Transverse colon (tissue), 4 donors: ENCODE results near the gene TRAF2.

Experiments
- POLR2A ChIP-seq: fragments of 450-650 bp; IDR thresholded peaks from one replicate; pipeline ENCODE4 v1.6.1; 2016; ENCODE audit warnings: antibody characterized with exemption, mild to moderate bottlenecking, moderate library complexity
- POLR2AphosphoS5 ChIP-seq, 3 donors: sonication (generic); formaldehyde crosslinking; IDR thresholded peaks; one replicate each; pipeline ENCODE4 v1.6.1; 2016; ENCODE audit warnings: antibody characterized with exemption in 3 of 3
- TF ChIP-seq, protein P1 (sequence below), 5 experiments: fragments of 200-600 bp in 3 of 5; fragments of 450-650 bp in 2 of 5; sonication (generic) in 3 of 5; IDR thresholded peaks; 1 replicate in 2 of 5; 2 replicates in 3 of 5; pipeline ENCODE4 v1.5.1; 2016 to 2017; ENCODE audit warnings: antibody characterized with exemption in 5 of 5, inconsistent platforms in 3 of 5, mild to moderate bottlenecking in 2 of 5, moderate library complexity in 1 of 5

DNA sequence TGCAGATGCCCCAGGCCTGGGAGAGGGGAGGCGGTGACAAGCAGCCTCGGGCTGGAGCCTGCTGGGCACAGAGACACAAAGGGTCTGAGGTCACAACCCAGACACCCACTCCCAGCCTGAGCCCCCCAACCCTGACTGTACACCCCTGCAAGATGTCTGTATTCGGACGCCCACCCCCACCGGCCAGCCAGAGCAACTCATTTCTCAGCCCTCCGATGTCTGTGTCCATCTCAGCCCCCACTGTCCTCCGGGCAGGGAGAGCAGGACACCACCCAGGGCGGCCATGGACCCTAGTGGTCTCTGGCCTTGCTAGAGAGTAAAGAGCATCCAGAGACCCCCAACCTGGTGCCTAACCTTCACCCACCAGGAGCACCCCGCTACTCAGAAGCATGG, 69.6 kb downstream of the TRAF2 start:
- TF ChIP-seq POLR2AphosphoS5 (IDR thresholded peaks at IDR 0.05) (no peak), POLR2A (no peak)
- TF ChIP-seq, protein P1, sequence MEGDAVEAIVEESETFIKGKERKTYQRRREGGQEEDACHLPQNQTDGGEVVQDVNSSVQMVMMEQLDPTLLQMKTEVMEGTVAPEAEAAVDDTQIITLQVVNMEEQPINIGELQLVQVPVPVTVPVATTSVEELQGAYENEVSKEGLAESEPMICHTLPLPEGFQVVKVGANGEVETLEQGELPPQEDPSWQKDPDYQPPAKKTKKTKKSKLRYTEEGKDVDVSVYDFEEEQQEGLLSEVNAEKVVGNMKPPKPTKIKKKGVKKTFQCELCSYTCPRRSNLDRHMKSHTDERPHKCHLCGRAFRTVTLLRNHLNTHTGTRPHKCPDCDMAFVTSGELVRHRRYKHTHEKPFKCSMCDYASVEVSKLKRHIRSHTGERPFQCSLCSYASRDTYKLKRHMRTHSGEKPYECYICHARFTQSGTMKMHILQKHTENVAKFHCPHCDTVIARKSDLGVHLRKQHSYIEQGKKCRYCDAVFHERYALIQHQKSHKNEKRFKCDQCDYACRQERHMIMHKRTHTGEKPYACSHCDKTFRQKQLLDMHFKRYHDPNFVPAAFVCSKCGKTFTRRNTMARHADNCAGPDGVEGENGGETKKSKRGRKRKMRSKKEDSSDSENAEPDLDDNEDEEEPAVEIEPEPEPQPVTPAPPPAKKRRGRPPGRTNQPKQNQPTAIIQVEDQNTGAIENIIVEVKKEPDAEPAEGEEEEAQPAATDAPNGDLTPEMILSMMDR (IDR thresholded peaks at IDR 0.05) = no peak
